Measurements from ENCODE around the gene TSPAN18.

Gene TSPAN18, protein sequence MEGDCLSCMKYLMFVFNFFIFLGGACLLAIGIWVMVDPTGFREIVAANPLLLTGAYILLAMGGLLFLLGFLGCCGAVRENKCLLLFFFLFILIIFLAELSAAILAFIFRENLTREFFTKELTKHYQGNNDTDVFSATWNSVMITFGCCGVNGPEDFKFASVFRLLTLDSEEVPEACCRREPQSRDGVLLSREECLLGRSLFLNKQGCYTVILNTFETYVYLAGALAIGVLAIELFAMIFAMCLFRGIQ

GRCh38 chr11:44726283-44727113, at the start of gene TSPAN18:
Gene TSPAN18 (plus strand): TSS chr11:44726962. CDS start chr11:44906417, 179,455 bp downstream.
- TF ChIP-seq CTCF (IDR thresholded peaks at IDR 0.05): no peak

GRCh38 chr11:44680982-44681597, 45.7 kb upstream of the TSPAN18 start:
- no peak for TF ChIP-seq CTCF (IDR thresholded peaks at IDR 0.05)

- no peak for TF ChIP-seq CTCF (IDR thresholded peaks at IDR 0.05)
These were observed 45.1 kb upstream of the TSPAN18 start for GRCh38 chr11:44681698-44682097.

DNA sequence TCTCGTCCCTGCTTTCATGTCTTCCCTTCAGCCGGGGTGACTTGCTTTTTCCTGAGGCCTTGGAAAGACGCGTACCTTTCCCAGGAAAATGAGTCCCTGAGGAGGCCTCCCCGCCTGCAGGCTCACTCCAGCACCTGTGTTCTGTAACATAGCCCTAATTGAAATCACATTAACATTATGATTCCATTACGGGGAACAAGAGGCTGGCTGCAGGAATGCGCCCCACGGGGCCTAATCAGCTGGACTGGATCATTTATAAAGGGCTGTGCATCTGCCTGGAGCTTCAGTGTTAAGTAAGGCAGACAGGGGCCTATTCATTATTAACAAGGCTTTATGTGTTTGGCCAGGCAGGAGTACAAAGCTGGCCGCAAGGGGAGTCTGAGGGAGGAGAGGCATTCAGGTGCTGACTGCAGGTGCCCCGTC, 41.9 kb upstream of the TSPAN18 start:
- no peak for TF ChIP-seq CTCF (IDR thresholded peaks at IDR 0.05)

DNA sequence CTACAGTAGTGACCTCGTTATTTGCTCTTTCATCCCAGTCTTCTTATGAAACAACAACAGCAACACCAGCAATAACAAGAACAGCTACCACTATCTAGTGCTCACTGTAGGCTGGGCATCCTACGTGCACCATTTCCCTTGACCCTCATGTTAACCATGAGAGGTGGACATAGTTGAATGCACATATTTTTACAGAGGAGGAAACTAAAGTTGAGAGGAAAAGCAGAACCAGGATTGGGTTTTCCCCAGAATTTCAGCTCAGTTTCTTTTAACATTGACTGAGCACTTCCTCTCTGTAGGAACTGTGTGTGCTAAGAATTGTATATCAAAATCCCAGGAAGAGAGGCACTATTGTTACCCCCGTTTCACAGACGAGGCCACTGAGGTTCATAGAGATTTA, 39.4 kb upstream of the TSPAN18 start:
- no peak for TF ChIP-seq CTCF (IDR thresholded peaks at IDR 0.05)

DNA sequence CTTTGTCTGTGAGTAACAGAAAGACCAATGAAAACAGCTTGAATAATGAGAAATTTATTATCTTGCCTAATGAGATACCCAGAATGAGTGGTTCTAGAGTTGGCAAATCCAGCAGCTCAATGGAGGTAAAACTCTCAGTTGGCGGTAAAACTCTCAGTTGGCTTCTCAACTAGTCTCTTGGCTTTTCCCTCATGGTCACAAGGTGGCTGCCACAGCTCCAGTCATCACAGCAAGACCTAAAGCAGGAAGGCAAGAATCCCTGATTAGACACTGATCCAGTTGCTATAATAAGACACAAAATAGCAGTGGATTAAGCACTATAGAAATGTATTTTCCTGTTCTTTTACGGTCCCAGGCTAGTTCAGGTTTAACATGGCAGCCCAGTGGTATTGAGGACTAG, 37.5 kb upstream of the TSPAN18 start:
- TF ChIP-seq CTCF (IDR thresholded peaks at IDR 0.05): no peak

GRCh38 chr11:44690651-44691050, 36.1 kb upstream of the TSPAN18 start:
- TF ChIP-seq CTCF (IDR thresholded peaks at IDR 0.05): no peak
